CD14-positive monocyte (primary cell): Measurements from ENCODE around the gene CNOT3. TPM values are rescaled to one million over a fixed set of nuclear protein-coding genes. Genes with fewer than 3 reads are reported as not detected.
A peak's percentile ranks its signal among the peaks of the same experiment; 100 is the strongest.

ENCODE experiments used
- DNase-seq, 3 donors: peaks; one replicate each; pipeline ENCODE4 v3.0.0-alpha.2; 2011 to 2022
- H2AFZ ChIP-seq: 2 replicates; pipeline ENCODE4 v1.6.0; 2012; ENCODE audit warnings: mild to moderate bottlenecking, low read depth, low read length, inconsistent platforms; ENCODE audit not compliant: insufficient read depth, poor library complexity, severe bottlenecking
- H3K27ac ChIP-seq, 2 donors: 1 replicate in 1 of 2; 2 replicates in 1 of 2; pipeline ENCODE4 v1.5.1; 2012 to 2013; ENCODE audit warnings: low read length in 2 of 2, control low read depth in 1 of 2, inconsistent platforms in 1 of 2, low read depth in 1 of 2, mild to moderate bottlenecking in 1 of 2
- H3K27me3 ChIP-seq, 2 donors: one replicate each; pipeline versions ENCODE4 v1.6.0 to v1.6.1; 2011 to 2013; ENCODE audit warnings: low read length in 2 of 2; ENCODE audit not compliant: control insufficient read depth in 2 of 2, insufficient read depth in 2 of 2
- H3K36me3 ChIP-seq, 2 donors: replicated peaks in 1 of 2; 1 replicate in 1 of 2; 2 replicates in 1 of 2; pipeline versions ENCODE4 v1.5.1 to v1.6.1; 2012 to 2013; ENCODE audit warnings: low read length in 2 of 2, control low read depth in 1 of 2, inconsistent platforms in 1 of 2, mild to moderate bottlenecking in 1 of 2; ENCODE audit not compliant: insufficient read depth in 2 of 2, control insufficient read depth in 1 of 2
- H3K4me1 ChIP-seq, 2 donors: 1 replicate in 1 of 2; 2 replicates in 1 of 2; pipeline versions ENCODE4 v1.5.1 to v1.6.1; 2012 to 2013; ENCODE audit warnings: low read length in 2 of 2, control low read depth in 1 of 2, inconsistent platforms in 1 of 2, mild to moderate bottlenecking in 1 of 2, moderate library complexity in 1 of 2; ENCODE audit not compliant: insufficient read depth in 2 of 2, control insufficient read depth in 1 of 2
- H3K4me2 ChIP-seq: replicated peaks from 2 replicates; pipeline ENCODE3; 2012; ENCODE audit warnings: low read length, moderate library complexity, mild to moderate bottlenecking; ENCODE audit not compliant: poor library complexity, severe bottlenecking; ENCODE audit errors: extremely low read depth
- H3K4me3 ChIP-seq, 3 experiments: fragments of 200-600 bp in 1 of 3; sonication (generic) in 1 of 3; replicated peaks in 1 of 3; 1 replicate in 2 of 3; 2 replicates in 1 of 3; pipeline ENCODE4 v1.5.1; 2011 to 2013; ENCODE audit warnings: low read length in 3 of 3, mild to moderate bottlenecking in 3 of 3, control low read depth in 2 of 3, low read depth in 2 of 3, inconsistent platforms in 1 of 3, moderate library complexity in 1 of 3
- H3K79me2 ChIP-seq: 2 replicates; pipeline ENCODE4 v1.6.0; 2012; ENCODE audit warnings: mild to moderate bottlenecking, control low read depth, inconsistent platforms, low read length, moderate library complexity; ENCODE audit not compliant: insufficient read depth
- H3K9ac ChIP-seq: 2 replicates; pipeline ENCODE4 v1.6.0; 2017; ENCODE audit warnings: low read length, mild to moderate bottlenecking; ENCODE audit not compliant: insufficient read depth, poor library complexity, severe bottlenecking
- H3K9me3 ChIP-seq, 2 donors: replicated peaks in 1 of 2; 1 replicate in 1 of 2; 2 replicates in 1 of 2; pipeline versions ENCODE4 v1.5.1 to v1.6.1; 2012 to 2013; ENCODE audit warnings: low read length in 2 of 2, control low read depth in 1 of 2; ENCODE audit not compliant: control insufficient read depth in 1 of 2, insufficient read depth in 1 of 2
- H4K20me1 ChIP-seq: 2 replicates; pipeline ENCODE4 v1.6.0; 2012; ENCODE audit warnings: mild to moderate bottlenecking, low read length, control low read depth, moderate library complexity; ENCODE audit not compliant: insufficient read depth
- H3K27ac Mint-ChIP-seq, 7 donors: one replicate each; pipeline ENCODE4 v1.8.0; 2020; ENCODE audit warnings: mild to moderate bottlenecking in 7 of 7, mixed read lengths in 7 of 7, moderate library complexity in 6 of 7, inconsistent platforms in 2 of 7
- H3K27me3 Mint-ChIP-seq, 3 donors: one replicate each; pipeline ENCODE4 v1.8.0; 2021 to 2022; ENCODE audit warnings: low read depth in 3 of 3, mild to moderate bottlenecking in 3 of 3, mixed read lengths in 3 of 3, moderate library complexity in 3 of 3, inconsistent platforms in 1 of 3
- H3K36me3 Mint-ChIP-seq, 2 donors: one replicate each; pipeline ENCODE4 v1.8.0; 2020; ENCODE audit warnings: mixed read lengths in 2 of 2, inconsistent platforms in 1 of 2, mild to moderate bottlenecking in 1 of 2
- H3K4me1 Mint-ChIP-seq: one replicate; pipeline ENCODE4 v1.8.0; 2020; ENCODE audit warnings: mild to moderate bottlenecking, mixed read lengths
- H3K4me3 Mint-ChIP-seq, 2 donors: one replicate each; pipeline ENCODE4 v1.8.0; 2020; ENCODE audit warnings: mild to moderate bottlenecking in 2 of 2, mixed read lengths in 2 of 2, moderate library complexity in 1 of 2
- H3K9me3 Mint-ChIP-seq, 7 donors: one replicate each; pipeline ENCODE4 v1.8.0; 2020 to 2022; ENCODE audit warnings: mixed read lengths in 7 of 7, mild to moderate bottlenecking in 6 of 7, moderate library complexity in 6 of 7, inconsistent platforms in 2 of 7
- WGBS: methylation state at CpG from one replicate; pipeline ENCODE4 v1.1.5; 2013; ENCODE audit warnings: missing lambda C conversion rate; ENCODE audit not compliant: insufficient coverage; 5-methylcytosine and 5-hydroxymethylcytosine counted together
- intact Hi-C, 2 donors: fragments of 100-400 bp; cut with micrococcal nuclease; formaldehyde crosslinking; loops; one replicate each; pipeline versions ENCODE4 v1.15.0 to v1.15.1; 2023
- polyA plus RNA-seq, 3 donors: library from polyadenylated mRNA; depleted of rRNA in 1 of 3; unstranded in 2 of 3; stranded (reverse) in 1 of 3; fragments of 300-500 nt in 2 of 3; fragments of >200 nt in 1 of 3; fragmentation: Illumina TruSeq in 2 of 3; gene quantifications; 1 replicate in 2 of 3; 2 replicates in 1 of 3; pipeline ENCODE4 v1.2.3, GENCODE V29; 2012 to 2021
- TF ChIP-seq, protein P1 (sequence below): fragments of 200-600 bp; IDR thresholded peaks from one replicate; pipeline ENCODE4 v1.8.0; 2022; ENCODE audit warnings: antibody characterized with exemption, mild to moderate bottlenecking

Gene CNOT3
- polyA plus RNA-seq, 3 donors = 3.0 to 22.5 (median 4.2) TPM

DNA sequence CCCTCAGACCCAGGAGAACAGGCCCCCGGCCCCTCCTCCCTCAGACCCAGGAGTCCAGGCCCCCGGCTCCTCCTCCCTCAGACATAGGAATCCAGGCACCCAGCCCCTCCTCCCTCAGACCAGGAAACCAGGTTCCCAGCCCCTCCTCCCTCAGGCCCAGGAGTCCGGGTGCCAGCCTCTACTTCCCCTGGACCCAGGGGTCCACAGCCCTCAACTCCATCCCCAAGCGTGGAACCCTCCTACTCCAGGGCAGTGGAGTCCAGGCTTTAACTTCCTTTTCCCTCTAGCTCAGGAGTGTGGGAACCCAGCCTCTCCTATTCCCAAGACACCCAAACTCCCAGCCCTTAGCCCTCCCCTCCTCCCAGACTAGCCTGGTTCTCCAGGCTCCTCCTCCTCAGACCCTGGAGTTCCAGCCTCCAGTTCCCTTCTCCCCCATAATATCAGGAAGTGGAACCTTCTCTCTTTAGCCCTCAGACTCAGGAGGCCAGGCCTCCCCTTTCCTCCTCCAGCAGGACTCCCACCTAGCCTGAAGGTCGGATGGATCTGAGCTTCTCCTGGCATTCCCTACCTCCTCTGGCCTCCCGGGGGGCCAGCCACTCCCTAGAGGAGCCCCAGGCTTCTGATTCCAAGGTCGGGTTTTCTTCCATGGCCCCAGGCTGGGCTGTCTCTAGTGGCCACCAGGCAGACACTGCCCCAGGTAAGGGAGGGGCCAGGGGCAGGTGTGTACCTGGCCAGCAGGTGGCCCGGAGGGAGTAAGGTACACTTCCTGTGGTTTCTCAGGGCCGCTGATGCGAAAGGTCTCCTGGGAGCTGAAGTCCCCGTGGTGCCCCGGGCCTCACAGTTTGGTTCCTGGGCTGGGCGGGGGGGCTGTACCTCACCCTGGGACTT lies 35.2 kb downstream of the CNOT3 start, which contains the start of gene TMC4:
Gene TMC4, minus strand, starts transcription at position 690 of the 888 bp plus-strand sequence. Its CDS starts 43 bp downstream, at position 647.
- H3K4me2 ChIP-seq = no peak within 1 kb of the TSS
- H3K36me3 Mint-ChIP-seq = peaks cover 9 to 32% of the 10 kb centered on the region in 2 donors
- no peak within 1 kb of the TSS for H3K9ac ChIP-seq
- no peaks in the 10 kb centered on the region for H3K9me3 ChIP-seq
- TF ChIP-seq, protein P1, sequence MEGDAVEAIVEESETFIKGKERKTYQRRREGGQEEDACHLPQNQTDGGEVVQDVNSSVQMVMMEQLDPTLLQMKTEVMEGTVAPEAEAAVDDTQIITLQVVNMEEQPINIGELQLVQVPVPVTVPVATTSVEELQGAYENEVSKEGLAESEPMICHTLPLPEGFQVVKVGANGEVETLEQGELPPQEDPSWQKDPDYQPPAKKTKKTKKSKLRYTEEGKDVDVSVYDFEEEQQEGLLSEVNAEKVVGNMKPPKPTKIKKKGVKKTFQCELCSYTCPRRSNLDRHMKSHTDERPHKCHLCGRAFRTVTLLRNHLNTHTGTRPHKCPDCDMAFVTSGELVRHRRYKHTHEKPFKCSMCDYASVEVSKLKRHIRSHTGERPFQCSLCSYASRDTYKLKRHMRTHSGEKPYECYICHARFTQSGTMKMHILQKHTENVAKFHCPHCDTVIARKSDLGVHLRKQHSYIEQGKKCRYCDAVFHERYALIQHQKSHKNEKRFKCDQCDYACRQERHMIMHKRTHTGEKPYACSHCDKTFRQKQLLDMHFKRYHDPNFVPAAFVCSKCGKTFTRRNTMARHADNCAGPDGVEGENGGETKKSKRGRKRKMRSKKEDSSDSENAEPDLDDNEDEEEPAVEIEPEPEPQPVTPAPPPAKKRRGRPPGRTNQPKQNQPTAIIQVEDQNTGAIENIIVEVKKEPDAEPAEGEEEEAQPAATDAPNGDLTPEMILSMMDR = no peak
- H2AFZ ChIP-seq = no peak within 1 kb of the TSS
- peaks cover 21 to 29% of the 10 kb centered on the region in 2 donors for H3K4me1 ChIP-seq
- no peaks in the 10 kb centered on the region for H3K79me2 ChIP-seq
- H3K27me3 ChIP-seq = no peaks in the 10 kb centered on the region
- peaks cover 0 to 4% (median 0%) of the 10 kb centered on the region in 7 donors for H3K9me3 Mint-ChIP-seq
- DNase-seq = peak in 1 of 3 donors; percentile 18
- H3K4me3 Mint-ChIP-seq = peak within 1 kb of the TSS in 1 of 2 donors; percentile 21
- H3K27ac ChIP-seq = no peak within 1 kb of the TSS
- intact Hi-C loops = loop anchor here in 1 of 2 donors (5.0 kb wide), 1 partner anchor 155 kb away; no protein-coding TSS in a partner anchor
- no peak within 1 kb of the TSS for H3K4me3 ChIP-seq
- peak within 1 kb of the TSS in 2 of 7 donors; percentile 25 to 45 for H3K27ac Mint-ChIP-seq
- no peaks in the 10 kb centered on the region for H4K20me1 ChIP-seq
- 25% methylated on average over 11 of the region's 13 CpGs for WGBS
- peaks cover 9% of the 10 kb centered on the region in 2 donors for H3K36me3 ChIP-seq
- peaks cover 0 to 8% (median 1%) of the 10 kb centered on the region in 3 donors for H3K27me3 Mint-ChIP-seq
- H3K4me1 Mint-ChIP-seq = peaks cover 21% of the 10 kb centered on the region

DNA sequence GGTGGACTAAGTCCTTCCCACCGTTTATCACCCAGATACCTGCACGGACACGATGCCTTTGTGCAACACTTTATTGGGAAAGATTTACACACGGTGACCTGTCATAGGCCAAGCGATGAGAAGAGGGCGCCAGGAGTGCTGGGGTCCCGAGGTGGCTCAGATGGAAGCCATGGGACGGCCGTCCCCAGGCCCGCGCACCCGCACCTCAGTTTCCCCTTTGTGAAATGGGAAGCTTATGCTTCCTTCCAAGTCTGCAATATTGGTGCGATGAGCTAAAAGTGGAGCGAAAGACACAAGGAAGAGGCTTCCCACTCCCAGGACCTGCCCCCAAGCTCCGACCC lies 35.8 kb downstream of the CNOT3 start:
- intact Hi-C loops = loop anchor here in 1 of 2 donors (5.0 kb wide), 1 partner anchor 154 kb away; no protein-coding TSS in a partner anchor
- Mint-ChIP-seq H3K4me3 (peak overlapping the region in 1 of 2 donors; percentile 21), H3K4me1 (peaks cover 19% of the 10 kb centered on the region), H3K27me3 (peaks cover 0 to 8% (median 0%) of the 10 kb centered on the region in 3 donors), H3K9me3 (peaks cover 0 to 4% (median 0%) of the 10 kb centered on the region in 7 donors), H3K36me3 (peaks cover 14 to 38% of the 10 kb centered on the region in 2 donors), H3K27ac (no peak overlapping the region)
- no peak overlapping the region for H3K9ac ChIP-seq
- no peak overlapping the region for H3K27ac ChIP-seq
- peaks cover 17 to 24% of the 10 kb centered on the region in 2 donors for H3K4me1 ChIP-seq
- H3K9me3 ChIP-seq = no peaks in the 10 kb centered on the region
- no peaks in the 10 kb centered on the region for H3K27me3 ChIP-seq
- no peak overlapping the region for H3K4me3 ChIP-seq
- H3K4me2 ChIP-seq = no peak overlapping the region
- no peaks in the 10 kb centered on the region for H3K79me2 ChIP-seq
- H3K36me3 ChIP-seq = peaks cover 11 to 15% of the 10 kb centered on the region in 2 donors
- H4K20me1 ChIP-seq = peaks cover 2% of the 10 kb centered on the region
- H2AFZ ChIP-seq = no peak overlapping the region
- TF ChIP-seq, protein P1 = no peak
- WGBS = 46% methylated on average over 12 of the region's 15 CpGs
- DNase-seq = no peak
